Caco-2 (cell line): ENCODE measurements around the gene ALG3. TPM values are rescaled to one million over a fixed set of nuclear protein-coding genes. Genes with fewer than 3 reads are reported as not detected.

Source experiments
- BruUV-seq: library from RNA; stranded (reverse); fragments of 400-500 nt; replicated peaks from 2 replicates; lab custom pipeline; 2021; lab: Mats Ljungman, UMichigan
- CTCF ChIA-PET: fragments of 300-600 bp; sonication (Branson Sonifier 250); formaldehyde crosslinking; loops from one replicate; lab custom pipeline; 2022; ENCODE audit warnings: antibody characterized with exemption; lab: Charles Lee
- POLR2A ChIA-PET: fragments of 300-600 bp; sonication (Branson Sonifier 250); formaldehyde crosslinking; loops from one replicate; lab custom pipeline; 2022; ENCODE audit warnings: antibody characterized with exemption; lab: Charles Lee
- DNase-seq, 2 experiments: peaks; one replicate each; pipeline versions ENCODE4 v3.0.0 to v3.0.0-alpha.2; 2020 to 2022
- H3K27me3 ChIP-seq: replicated peaks from 2 replicates; pipeline ENCODE4 v1.6.0; 2011; ENCODE audit warnings: low read length; ENCODE audit not compliant: control insufficient read depth, insufficient read depth
- H3K36me3 ChIP-seq: 2 replicates; pipeline ENCODE4 v1.5.1; 2011; ENCODE audit warnings: low read length; ENCODE audit not compliant: control insufficient read depth, insufficient read depth
- H3K4me1 ChIP-seq: fragments of 250-450 bp; sonication (Bioruptor Pico); 2 replicates; pipeline ENCODE4 v1.5.1; 2020; ENCODE audit warnings: mild to moderate bottlenecking
- H3K4me3 ChIP-seq: 2 replicates; pipeline ENCODE4 v1.5.1; 2011; ENCODE audit warnings: low read depth, mild to moderate bottlenecking, control low read depth, low read length
- H3K9me3 ChIP-seq: fragments of 250-450 bp; sonication (Bioruptor Pico); 2 replicates; pipeline ENCODE4 v1.5.1; 2020; ENCODE audit warnings: mild to moderate bottlenecking, moderate library complexity
- H3K27ac Mint-ChIP-seq: one replicate; pipeline ENCODE4 v1.8.0; 2022; ENCODE audit warnings: mixed read lengths; ENCODE audit not compliant: unreplicated experiment
- H3K27me3 Mint-ChIP-seq: one replicate; pipeline ENCODE4 v1.8.0; 2022; ENCODE audit warnings: mixed read lengths; ENCODE audit not compliant: insufficient read depth, unreplicated experiment
- H3K36me3 Mint-ChIP-seq: one replicate; pipeline ENCODE4 v1.8.0; 2022; ENCODE audit warnings: mild to moderate bottlenecking, mixed read lengths; ENCODE audit not compliant: insufficient read depth, unreplicated experiment
- H3K4me1 Mint-ChIP-seq: one replicate; pipeline ENCODE4 v1.8.0; 2022; ENCODE audit warnings: low read depth, mixed read lengths; ENCODE audit not compliant: unreplicated experiment
- H3K4me3 Mint-ChIP-seq: one replicate; pipeline ENCODE4 v1.8.0; 2022; ENCODE audit warnings: mild to moderate bottlenecking, moderate library complexity, mixed read lengths; ENCODE audit not compliant: unreplicated experiment
- H3K9me3 Mint-ChIP-seq: one replicate; pipeline ENCODE4 v1.8.0; 2022; ENCODE audit warnings: mixed read lengths; ENCODE audit not compliant: unreplicated experiment
- intact Hi-C: fragments of 100-400 bp; cut with micrococcal nuclease; formaldehyde crosslinking; loops from one replicate; pipeline ENCODE4 v1.10.0; 2022; ENCODE audit not compliant: unreplicated experiment
- total RNA-seq: library from RNA; stranded (reverse); gene quantifications from 2 replicates; pipeline ENCODE4 v1.2.3, GENCODE V29; 2022
- TF ChIP-seq, protein P1 (sequence below), 2 experiments: fragments of 200-600 bp in 1 of 2; IDR thresholded peaks; 1 replicate in 1 of 2; 2 replicates in 1 of 2; pipeline versions ENCODE4 v1.5.1 to v1.8.0; 2011 to 2022; ENCODE audit warnings: antibody characterized with exemption in 1 of 2, control low read depth in 1 of 2, inconsistent platforms in 1 of 2, low read depth in 1 of 2, low read length in 1 of 2, mild to moderate bottlenecking in 1 of 2, moderate library complexity in 1 of 2; ENCODE audit not compliant: insufficient read depth in 1 of 2, severe bottlenecking in 1 of 2, unreplicated experiment in 1 of 2

ALG3 gene
- total RNA-seq, 1 experiment from 2014 or later = 73.4 TPM

DNA sequence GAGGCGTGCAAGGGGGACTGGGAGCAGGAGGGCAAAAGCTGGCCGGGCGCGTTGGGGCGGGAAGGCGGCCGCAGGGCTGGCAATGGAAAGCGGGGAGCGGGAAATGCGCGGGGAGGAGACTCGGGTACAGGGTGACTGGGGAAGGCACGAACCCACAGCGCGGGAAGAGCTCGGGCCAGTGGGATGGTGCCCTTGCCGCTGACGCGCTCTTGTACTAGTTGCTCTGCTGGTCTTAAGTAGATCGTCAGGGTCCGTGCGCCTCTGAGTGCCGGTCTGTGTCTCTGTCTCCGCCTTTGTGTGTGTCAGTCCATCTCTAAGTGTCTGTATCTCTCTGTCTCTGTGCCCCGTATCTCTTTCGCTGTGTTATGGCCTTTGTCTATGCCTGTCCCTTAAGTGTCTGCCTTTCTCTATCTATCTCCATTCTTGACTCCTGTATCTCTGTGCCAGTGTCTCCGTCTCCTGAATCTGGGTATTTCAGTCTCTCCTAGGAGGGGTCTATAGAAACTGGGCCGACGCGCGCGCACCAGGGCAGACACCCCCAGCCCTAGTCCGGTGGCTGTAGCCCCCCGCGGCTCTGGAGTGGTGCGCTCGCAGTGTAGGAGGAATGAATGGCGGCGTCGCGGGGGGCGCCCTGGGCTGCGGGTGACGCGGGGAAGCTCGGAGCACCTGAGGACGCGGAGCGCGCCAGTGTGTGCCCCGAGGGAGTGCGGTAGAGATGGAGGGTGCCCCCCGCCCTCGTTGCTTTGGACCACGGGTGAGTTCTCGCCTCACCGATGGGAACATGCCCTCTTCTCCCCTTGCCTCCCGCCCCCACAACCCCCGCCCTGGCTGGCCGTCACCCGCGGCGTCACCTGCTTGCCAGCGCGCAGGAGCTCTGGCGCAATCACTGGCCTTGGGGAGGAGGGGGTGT, 13.3 kb upstream of the ALG3 start:
- ChIA-PET POLR2A (no interaction called here), CTCF (no interaction called here)
- intact Hi-C loops = loop anchor here (1.0 kb wide), 1 partner anchor 12 kb away; no protein-coding TSS in a partner anchor

DNA sequence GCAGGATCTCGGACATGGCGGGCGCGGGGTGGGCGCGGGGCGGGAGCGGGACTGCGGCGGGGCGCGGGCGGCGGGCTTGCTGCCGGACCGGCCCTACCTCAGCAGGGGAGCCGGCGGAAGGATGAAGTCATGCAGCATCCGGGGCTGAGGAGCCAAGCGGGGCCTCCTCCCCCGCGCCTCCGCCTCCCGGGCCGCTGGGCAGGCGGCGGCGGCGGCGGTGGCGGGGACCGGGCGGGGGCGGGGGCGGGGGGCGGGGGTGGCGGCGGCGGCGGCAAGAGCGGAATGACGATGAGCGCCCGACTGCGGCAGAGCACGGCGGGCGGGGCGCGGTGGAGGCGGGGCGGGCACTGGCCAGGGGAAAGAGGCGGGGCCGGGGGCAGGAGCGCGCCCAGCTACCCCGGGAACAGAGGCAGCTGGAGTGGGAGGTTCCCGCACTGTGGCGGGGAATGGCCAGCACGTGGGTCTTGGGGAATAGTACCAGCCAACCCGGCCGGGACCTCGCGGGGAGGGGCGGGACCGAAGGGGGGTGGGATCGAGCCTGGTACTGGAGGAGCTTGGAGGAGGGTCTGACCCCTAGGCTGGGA, 12.6 kb upstream of the ALG3 start, which contains the start of gene CAMK2N2:
TSS of gene CAMK2N2 (minus strand) at position 284 of the 584 bp plus-strand sequence. CDS start at position 16, 268 bp downstream.
- POLR2A ChIA-PET = no interaction called here
- Histone ChIP-seq H3K4me1 (peaks cover 9% of the 10 kb centered on the region; the same call in 1 of the 2 replicates), H3K9me3 (no peaks in the 10 kb centered on the region), H3K36me3 (no peaks in the 10 kb centered on the region), H3K4me3 (peak within 1 kb of the TSS; percentile 50), H3K27me3 (peaks cover 4% of the 10 kb centered on the region)
- Mint-ChIP-seq H3K4me3 (peak within 1 kb of the TSS; percentile 83), H3K4me1 (peaks cover 8% of the 10 kb centered on the region), H3K27me3 (peaks cover 18% of the 10 kb centered on the region), H3K36me3 (peaks cover 23% of the 10 kb centered on the region), H3K27ac (no peak within 1 kb of the TSS), H3K9me3 (no peaks in the 10 kb centered on the region)
- DNase-seq = peak; percentile 82 to 86
- TF ChIP-seq, protein P1, sequence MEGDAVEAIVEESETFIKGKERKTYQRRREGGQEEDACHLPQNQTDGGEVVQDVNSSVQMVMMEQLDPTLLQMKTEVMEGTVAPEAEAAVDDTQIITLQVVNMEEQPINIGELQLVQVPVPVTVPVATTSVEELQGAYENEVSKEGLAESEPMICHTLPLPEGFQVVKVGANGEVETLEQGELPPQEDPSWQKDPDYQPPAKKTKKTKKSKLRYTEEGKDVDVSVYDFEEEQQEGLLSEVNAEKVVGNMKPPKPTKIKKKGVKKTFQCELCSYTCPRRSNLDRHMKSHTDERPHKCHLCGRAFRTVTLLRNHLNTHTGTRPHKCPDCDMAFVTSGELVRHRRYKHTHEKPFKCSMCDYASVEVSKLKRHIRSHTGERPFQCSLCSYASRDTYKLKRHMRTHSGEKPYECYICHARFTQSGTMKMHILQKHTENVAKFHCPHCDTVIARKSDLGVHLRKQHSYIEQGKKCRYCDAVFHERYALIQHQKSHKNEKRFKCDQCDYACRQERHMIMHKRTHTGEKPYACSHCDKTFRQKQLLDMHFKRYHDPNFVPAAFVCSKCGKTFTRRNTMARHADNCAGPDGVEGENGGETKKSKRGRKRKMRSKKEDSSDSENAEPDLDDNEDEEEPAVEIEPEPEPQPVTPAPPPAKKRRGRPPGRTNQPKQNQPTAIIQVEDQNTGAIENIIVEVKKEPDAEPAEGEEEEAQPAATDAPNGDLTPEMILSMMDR (IDR thresholded peaks at IDR 0.05; ENCODE audit: insufficient read depth in 1 of 2, low read depth in 1 of 2, low read length in 1 of 2, severe bottlenecking in 1 of 2, unreplicated experiment in 1 of 2) = no peak
- no TSS peak for BruUV-seq
- CTCF ChIA-PET = interaction anchor here (0.6 kb wide), 1 partner anchor 205 kb away, joined by 4 read pairs; no protein-coding TSS in a partner anchor
- intact Hi-C loops = no loop called here

More for the DNA sequence above, 13.3 kb upstream of the ALG3 start:
- Mint-ChIP-seq H3K27me3 (peaks cover 18% of the 10 kb centered on the region), H3K4me3 (peak overlapping the region; percentile 83), H3K4me1 (peaks cover 8% of the 10 kb centered on the region), H3K9me3 (no peaks in the 10 kb centered on the region), H3K27ac (no peak overlapping the region), H3K36me3 (peaks cover 23% of the 10 kb centered on the region)
- Histone ChIP-seq H3K9me3 (no peaks in the 10 kb centered on the region), H3K4me3 (peak overlapping the region; percentile 50), H3K27me3 (peaks cover 4% of the 10 kb centered on the region), H3K36me3 (no peaks in the 10 kb centered on the region), H3K4me1 (peaks cover 9% of the 10 kb centered on the region; the same call in 1 of the 2 replicates)
- TF ChIP-seq, protein P1 (IDR thresholded peaks at IDR 0.05; ENCODE audit: insufficient read depth in 1 of 2, low read depth in 1 of 2, low read length in 1 of 2, severe bottlenecking in 1 of 2, unreplicated experiment in 1 of 2) = no peak
- BruUV-seq = no TSS peak
- DNase-seq = peak; percentile 46 to 47

DNA sequence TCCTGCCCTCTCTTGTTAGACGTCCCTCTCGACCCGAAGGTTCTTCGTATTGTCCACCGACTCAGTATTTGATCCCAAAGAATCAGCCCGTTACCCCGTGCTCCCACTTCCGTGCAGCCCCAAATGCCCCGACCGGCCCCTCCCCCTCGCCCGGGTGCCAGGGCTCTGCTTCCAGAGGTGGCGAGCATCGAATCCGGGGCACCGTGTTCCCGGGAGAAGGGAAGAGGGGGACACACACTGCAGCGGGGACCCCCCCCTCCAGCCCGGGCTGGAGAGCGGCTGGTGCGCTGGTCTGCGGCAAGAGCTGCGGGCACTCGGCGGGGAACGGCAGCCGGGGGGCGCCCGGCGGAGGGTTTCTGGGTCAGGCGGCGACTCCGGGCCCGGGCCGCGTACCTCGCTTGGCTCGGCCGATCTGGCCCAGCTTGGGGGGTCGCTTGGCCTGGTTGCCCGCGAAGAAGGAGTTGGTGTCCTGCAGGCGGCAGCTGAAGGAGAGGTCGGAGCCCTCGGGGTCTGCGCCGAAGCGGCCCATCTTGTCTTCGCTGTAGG, 12.0 kb upstream of the ALG3 start:
- intact Hi-C loops = no loop called here
- Histone ChIP-seq H3K4me1 (peaks cover 9% of the 10 kb centered on the region; the same call in 1 of the 2 replicates), H3K9me3 (no peaks in the 10 kb centered on the region), H3K4me3 (peak overlapping the region; percentile 50), H3K27me3 (peaks cover 4% of the 10 kb centered on the region), H3K36me3 (no peaks in the 10 kb centered on the region)
- DNase-seq = no peak
- peaks cover 18% of the 10 kb centered on the region for H3K27me3 Mint-ChIP-seq
- CTCF ChIA-PET = interaction anchor here (0.6 kb wide), 1 partner anchor 206 kb away, joined by 4 read pairs; no protein-coding TSS in a partner anchor
- H3K27ac Mint-ChIP-seq = no peak overlapping the region
- H3K36me3 Mint-ChIP-seq = peaks cover 23% of the 10 kb centered on the region
- H3K4me3 Mint-ChIP-seq = peak overlapping the region; percentile 83
- H3K9me3 Mint-ChIP-seq = no peaks in the 10 kb centered on the region
- TF ChIP-seq, protein P1 (IDR thresholded peaks at IDR 0.05; ENCODE audit: insufficient read depth in 1 of 2, low read depth in 1 of 2, low read length in 1 of 2, severe bottlenecking in 1 of 2, unreplicated experiment in 1 of 2) = no peak
- H3K4me1 Mint-ChIP-seq = peaks cover 8% of the 10 kb centered on the region
- BruUV-seq = no TSS peak
- POLR2A ChIA-PET = interaction anchor here (0.6 kb wide), 1 partner anchor 147 kb away, joined by 9 read pairs; no protein-coding TSS in a partner anchor
